GOT3 (cell line): ENCODE measurements around the gene CHD6.

Experiments used
- DNase-seq: peaks from one replicate; lab custom pipeline; 2025; ENCODE audit warnings: mixed read lengths; lab: John Stamatoyannopoulos, UW

CHD6 gene

GRCh38 chr20:41623625-41624375, 5.6 kb upstream of the CHD6 start:
- no peak for DNase-seq

DNA sequence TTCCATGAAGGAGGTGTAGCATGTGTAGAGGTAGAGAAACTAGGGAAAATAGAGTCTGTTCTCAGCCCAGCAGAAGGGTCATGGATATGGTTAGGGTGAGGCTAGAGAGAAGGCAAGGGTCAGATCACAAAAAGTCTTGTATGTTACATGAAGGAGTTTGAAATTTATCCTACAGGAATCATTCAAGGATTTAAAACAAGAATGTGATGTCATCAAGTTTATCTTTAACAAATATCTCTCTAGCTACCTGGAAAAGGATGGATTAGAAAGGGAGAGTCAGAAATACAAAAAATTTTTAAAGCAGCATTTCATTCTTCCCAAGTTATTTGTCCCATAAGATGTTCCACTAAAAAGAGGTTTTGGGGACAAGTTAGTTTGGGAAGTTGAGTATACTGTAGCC, 4.4 kb upstream of the CHD6 start:
- no peak for DNase-seq

GRCh38 chr20:41621971-41622370, 3.8 kb upstream of the CHD6 start:
- no peak for DNase-seq

DNA sequence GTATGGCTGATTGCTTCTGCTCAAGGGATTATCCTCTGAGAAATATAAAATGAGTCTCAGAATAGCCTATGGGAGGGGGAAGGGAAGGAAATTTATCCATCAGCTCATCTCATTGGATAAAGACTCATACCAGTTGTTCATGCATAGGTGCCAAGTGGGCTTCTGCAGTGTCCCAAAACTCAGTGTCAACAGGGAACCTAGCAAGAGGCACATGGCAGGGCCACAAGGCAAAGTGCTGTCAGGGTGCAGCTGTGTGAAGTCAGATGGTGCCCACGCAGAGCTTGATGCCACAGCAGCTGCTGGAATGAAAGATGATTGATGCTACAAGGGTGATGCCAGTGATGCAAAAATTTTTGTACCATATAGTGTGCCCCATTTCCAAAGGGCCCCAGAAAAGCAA, 3.2 kb upstream of the CHD6 start:
- no peak for DNase-seq

GRCh38 chr20:41619360-41620100, 1.4 kb upstream of the CHD6 start:
- DNase-seq, result no peak

DNA sequence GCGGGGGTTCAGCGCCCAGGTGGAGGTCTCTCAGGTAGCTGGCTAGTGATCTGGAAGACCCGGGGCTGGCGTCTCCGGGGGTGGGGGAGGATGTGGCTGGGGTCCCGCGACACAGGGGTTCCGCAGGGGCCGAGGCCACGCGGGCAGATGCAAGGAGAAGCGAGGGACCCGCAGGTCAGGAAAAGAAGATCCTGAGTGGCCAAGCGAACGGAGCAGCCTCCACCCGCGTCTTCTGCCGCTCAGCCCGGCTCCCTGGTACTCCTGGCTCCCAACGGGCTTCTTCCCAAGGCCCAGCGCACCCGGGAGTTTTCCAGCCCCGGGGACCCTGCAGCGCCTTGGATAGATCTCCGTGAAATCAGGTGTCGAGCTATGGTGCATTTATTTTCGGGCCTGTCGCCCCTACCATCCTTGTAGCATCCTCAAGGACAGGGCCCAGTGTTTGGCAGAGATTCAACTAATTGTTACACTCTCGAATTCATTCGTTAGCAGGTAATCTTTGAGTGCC, 682 bp upstream of the CHD6 start:
- DNase-seq, result no peak

DNA sequence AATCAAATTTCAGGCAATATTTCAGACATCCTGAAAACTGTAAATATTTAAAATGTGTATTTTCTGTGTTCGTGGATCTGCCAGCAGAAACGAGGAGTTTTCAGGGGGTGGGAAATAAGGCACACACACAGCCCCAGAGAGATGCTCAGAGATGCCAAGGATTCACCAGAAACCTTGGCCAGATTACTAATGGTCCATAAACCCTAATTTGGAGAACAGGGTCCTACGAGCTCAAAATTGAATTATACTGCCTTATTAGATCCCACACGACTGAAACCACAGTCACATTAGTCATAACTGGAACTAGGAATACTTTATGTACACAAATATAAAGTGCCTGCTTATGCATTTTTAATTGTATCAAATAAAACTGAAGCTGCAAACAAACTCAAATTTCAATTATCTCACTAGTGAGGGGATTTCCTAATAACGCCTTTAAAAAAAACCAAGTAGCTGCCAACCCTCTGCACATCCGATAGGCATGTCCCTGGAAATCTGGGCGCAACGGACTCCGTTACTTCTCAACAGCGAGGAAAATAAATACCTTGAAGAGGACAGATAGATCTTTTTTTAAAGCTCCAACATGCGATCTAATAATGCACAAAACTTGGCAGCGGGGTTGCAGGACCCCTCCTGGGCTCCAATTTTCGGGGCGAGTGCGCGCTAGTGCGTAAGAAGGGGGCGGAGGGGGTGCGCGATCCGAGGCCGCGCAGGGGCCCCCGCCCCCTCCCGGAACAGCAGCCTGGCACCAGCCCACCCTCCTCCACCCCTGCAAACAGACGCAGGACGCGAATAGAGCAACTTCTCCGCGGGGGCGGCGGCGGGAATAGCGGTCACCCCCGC, 897 bp downstream of the CHD6 start:
- DNase-seq, result no peak

DNA sequence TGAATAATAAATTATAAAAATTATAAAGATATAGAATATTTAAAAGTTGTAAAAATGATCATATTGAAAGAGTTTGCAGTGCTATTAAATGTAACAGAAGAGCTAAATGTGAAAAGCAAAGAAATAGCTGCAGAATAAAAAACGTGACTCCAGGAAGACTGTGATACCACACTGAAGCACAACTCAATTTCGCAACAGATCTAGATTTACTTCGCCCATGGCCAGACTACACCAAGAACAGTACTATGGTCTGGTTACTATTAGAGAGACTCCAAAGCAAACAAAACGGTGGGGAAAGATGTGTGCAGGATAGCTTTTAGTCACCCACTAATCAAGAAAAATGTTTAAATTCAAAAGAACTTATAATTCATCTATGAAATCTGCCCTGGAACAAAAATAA, 1.9 kb downstream of the CHD6 start:
- no peak for DNase-seq

DNA sequence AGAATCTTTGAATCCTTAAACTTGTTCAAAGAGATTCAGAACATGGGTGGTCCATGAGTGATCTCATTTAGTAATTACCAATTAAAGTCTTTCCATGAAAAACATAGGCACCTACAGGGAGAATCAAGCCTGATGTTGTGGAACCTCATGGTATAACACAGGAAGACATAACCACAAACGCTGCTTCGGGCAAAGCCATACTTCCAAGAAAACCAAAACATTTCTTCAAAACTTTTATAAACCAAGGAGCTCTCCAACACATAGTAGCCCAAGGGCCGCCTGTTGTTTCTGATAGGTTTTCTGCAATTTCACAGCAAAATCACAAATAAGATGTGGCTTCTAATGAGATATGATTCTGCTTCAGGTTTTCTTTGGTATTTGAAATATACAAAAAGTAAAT, 2.5 kb downstream of the CHD6 start:
- DNase-seq, result no peak

GRCh38 chr20:41615110-41615509, 3.1 kb downstream of the CHD6 start:
- no peak for DNase-seq

GRCh38 chr20:41613321-41613720, 4.9 kb downstream of the CHD6 start:
- no peak for DNase-seq

DNA sequence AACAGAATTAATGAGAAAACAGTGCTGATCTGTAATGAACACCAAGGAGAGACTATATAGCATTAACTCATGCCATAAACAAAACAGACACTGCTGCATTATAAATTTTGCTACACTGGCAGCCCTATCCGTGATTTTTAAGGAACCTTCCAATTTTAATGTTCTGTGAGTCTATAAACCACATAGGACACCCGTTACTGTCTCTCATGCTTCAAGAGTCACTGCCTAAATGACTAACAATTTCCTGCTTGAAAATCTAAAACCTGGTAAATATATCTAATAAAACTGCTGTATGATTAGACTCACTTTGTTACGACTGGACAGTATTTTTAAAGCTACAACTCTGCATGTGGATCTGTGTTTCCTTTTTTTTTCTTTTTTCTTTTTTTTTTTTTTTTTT, 8.7 kb downstream of the CHD6 start:
- no peak for DNase-seq

DNA sequence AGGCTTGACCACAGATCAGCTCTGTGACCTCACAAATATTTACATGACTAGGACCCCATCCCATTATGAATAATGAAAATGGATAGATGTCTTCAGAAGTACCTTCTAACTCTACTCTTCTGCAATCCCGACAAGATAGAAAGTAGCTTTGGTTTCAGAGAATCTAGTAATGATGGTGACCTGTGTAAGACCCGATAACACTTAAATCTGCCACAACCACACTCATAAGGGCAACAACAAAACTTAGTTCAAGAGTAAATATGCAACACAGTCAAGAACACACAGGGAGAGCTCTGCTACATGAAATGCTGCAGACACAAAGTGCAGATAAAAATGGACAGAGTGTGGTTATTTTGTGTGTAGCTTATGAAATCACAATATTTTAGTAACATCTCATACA, 9.6 kb downstream of the CHD6 start:
- DNase-seq, result no peak

DNA sequence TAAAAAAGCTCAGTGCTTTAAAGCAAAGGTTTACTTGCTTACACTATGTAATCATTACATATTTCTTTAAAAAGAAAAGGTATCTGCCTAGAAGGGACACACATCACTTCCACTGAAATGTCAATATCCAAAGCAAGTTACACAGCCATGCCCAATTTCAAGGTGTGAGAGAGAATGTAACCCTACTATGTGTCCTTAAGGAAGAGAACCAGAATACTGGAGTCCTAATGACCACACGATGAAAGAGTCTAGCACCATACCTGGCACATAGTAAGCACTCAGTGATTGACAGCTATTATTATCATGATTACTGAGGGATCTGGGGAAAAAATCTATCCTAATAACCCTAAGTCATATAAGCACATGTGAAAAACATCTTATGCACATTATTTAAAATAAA, 10.4 kb downstream of the CHD6 start:
- no peak for DNase-seq

DNA sequence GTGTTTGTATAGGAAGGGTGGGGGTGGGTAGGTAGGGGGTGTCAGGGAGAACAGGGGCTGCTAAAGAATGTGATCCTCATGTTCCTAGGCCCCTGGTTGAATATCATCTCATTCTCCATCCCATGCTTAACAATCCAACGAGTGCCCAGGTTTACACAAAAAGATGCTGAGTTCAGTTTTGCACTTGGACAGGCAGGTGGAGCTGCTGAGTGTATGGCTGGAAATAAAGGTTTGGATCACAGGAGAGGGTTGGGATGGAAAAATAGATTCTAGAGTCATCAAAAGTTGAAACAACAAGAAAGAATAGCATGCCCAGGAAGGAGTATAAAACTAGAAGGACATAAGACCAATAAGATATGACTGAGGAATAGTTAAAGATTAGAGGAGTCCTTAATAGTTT, 14.2 kb downstream of the CHD6 start:
- DNase-seq, result no peak

DNA sequence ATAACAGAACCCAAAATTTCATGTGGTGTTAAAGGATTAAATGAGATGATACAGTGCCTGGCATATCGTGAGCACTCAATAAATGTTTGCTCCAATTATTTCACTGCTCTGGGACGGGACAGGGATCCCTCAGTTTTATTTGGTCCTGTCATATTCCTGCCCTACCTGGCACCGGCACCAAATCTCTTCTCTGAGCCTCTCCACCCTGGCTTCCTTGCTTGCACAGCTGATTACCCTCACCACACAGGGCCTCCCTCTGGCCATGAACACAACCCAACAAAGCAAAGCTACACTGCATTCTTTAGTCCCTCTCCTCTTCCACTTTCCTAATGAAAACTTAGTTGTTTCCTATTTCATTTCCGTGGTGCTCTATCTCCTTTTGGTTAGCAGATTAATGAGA, 16.4 kb downstream of the CHD6 start:
- no peak for DNase-seq

DNA sequence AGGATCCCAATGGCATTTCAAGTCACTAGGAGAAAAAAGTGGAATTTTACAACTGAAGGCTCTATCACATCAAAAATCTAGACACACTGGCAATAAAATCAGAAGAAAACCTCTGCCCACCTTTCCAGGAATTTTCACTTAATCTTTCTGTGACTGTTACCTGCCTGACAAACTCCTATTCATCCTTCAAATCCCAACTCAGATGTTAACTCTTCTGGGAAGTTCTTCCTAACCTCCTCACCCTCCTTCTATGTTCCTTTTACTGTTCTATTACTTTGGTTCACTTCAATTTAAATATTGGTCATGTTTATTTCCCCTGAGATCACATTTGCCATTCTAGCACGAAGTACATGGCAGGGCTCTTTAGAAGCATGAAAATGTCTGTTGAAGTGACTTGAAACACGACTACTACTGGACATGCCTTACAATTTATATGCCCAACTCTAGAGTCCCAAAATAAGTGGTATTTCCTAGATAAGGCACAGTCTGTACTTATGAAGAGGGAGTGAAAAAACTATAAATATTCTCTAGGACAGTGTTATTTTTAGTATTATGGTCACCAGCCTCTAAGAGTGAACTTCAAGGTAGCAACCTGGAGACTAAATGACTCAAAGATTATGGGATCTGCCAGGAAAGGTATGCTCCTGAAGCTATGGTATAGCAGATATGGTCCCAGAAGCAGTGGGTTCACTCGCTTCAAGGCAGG, 17.1 kb downstream of the CHD6 start:
- no peak for DNase-seq

- no peak for DNase-seq
Measured at GRCh38 chr20:41599699-41600104, 18.5 kb downstream of the CHD6 start.

DNA sequence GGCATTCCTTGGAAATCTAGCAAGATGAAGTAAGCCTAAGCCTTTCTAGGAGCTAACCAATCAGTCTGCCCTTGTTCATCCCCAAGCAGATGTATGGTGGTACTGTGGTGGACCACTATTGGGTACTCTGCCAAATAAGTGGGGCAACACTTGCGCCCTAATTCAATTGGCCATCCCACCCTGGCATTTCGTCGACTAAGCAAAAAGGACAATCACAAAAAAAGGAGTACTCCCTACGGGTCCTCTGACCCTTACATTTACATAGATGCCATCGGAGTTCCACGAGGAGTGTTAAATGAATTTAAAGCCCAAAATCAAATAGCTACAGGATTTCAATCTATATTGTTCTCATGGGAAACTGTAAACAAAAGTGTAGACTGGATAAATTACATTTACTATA, 19.5 kb downstream of the CHD6 start:
- no peak for DNase-seq

GRCh38 chr20:41594514-41595322, 23.5 kb downstream of the CHD6 start:
- DNase-seq, result no peak
